MM.1S (cell line): ENCODE data around the gene CMTM3.

Source experiments
- DNase-seq: peaks from one replicate; pipeline ENCODE4 v3.0.0-alpha.2; 2015
- H2AFZ ChIP-seq: fragments of 300-600 bp; sonication (generic); 2 replicates; pipeline ENCODE4 v1.6.0; 2016; ENCODE audit warnings: antibody characterized with exemption, low read length
- H3F3A ChIP-seq: fragments of 300-600 bp; sonication (generic); 2 replicates; pipeline ENCODE4 v1.6.1; 2016; ENCODE audit warnings: mild to moderate bottlenecking, antibody characterized with exemption, low read length, moderate library complexity, mixed read lengths; ENCODE audit not compliant: insufficient read depth
- H3K27ac ChIP-seq: fragments of 300-600 bp; sonication (generic); 2 replicates; pipeline ENCODE4 v1.5.1; 2016; ENCODE audit warnings: mild to moderate bottlenecking, low read length
- H3K27me3 ChIP-seq: fragments of 300-600 bp; sonication (generic); replicated peaks from 2 replicates; pipeline ENCODE4 v1.6.0; 2016; ENCODE audit warnings: low read length; ENCODE audit not compliant: insufficient read depth
- H3K36me3 ChIP-seq: fragments of 300-600 bp; sonication (generic); replicated peaks from 2 replicates; pipeline ENCODE4 v1.6.1; 2016; ENCODE audit warnings: mild to moderate bottlenecking, low read length, mixed read lengths; ENCODE audit not compliant: insufficient read depth
- H3K4me1 ChIP-seq: fragments of 300-600 bp; sonication (generic); 2 replicates; pipeline ENCODE4 v1.6.1; 2016; ENCODE audit warnings: low read length, mixed read lengths
- H3K4me2 ChIP-seq: fragments of 300-600 bp; sonication (generic); 2 replicates; pipeline ENCODE4 v1.6.0; 2016; ENCODE audit warnings: low read depth, low read length
- H3K4me3 ChIP-seq: fragments of 300-600 bp; sonication (generic); 2 replicates; pipeline ENCODE4 v1.5.1; 2016; ENCODE audit warnings: low read length, mixed read lengths
- H3K79me2 ChIP-seq: fragments of 300-600 bp; sonication (generic); 2 replicates; pipeline ENCODE4 v1.6.1; 2016; ENCODE audit warnings: mixed run types, low read length, mixed read lengths
- H3K9ac ChIP-seq: fragments of 300-600 bp; sonication (generic); 2 replicates; pipeline ENCODE4 v1.6.1; 2016; ENCODE audit warnings: low read length, mixed read lengths
- H3K9me2 ChIP-seq: fragments of 300-600 bp; sonication (generic); replicated peaks from 2 replicates; pipeline ENCODE4 v1.6.1; 2016; ENCODE audit warnings: mild to moderate bottlenecking, low read length, mixed read lengths; ENCODE audit not compliant: insufficient read depth
- H3K9me3 ChIP-seq: fragments of 300-600 bp; sonication (generic); replicated peaks from 2 replicates; pipeline ENCODE4 v1.6.1; 2016; ENCODE audit warnings: mild to moderate bottlenecking, low read length, mixed read lengths; ENCODE audit not compliant: insufficient read depth
- H4K20me1 ChIP-seq: fragments of 300-600 bp; sonication (generic); 2 replicates; pipeline ENCODE4 v1.6.1; 2016; ENCODE audit warnings: mild to moderate bottlenecking, low read length, moderate library complexity, mixed read lengths; ENCODE audit not compliant: insufficient read depth
- EZH2 ChIP-seq: fragments of 300-600 bp; sonication (generic); optimal IDR thresholded peaks from 2 replicates; pipeline ENCODE3; 2017; ENCODE audit warnings: low read depth, mild to moderate bottlenecking, antibody characterized with exemption, low read length, mixed read lengths
- EZH2phosphoT487 ChIP-seq: fragments of 300-600 bp; sonication (generic); IDR thresholded peaks from 2 replicates; pipeline ENCODE4 v1.6.1; 2018; ENCODE audit warnings: antibody characterized with exemption, low read length
- TF ChIP-seq, protein P1 (sequence below): fragments of 300-600 bp; sonication (generic); IDR thresholded peaks from 2 replicates; pipeline ENCODE4 v1.5.1; 2016; ENCODE audit warnings: antibody characterized with exemption, low read length, mixed read lengths

Gene CMTM3

DNA sequence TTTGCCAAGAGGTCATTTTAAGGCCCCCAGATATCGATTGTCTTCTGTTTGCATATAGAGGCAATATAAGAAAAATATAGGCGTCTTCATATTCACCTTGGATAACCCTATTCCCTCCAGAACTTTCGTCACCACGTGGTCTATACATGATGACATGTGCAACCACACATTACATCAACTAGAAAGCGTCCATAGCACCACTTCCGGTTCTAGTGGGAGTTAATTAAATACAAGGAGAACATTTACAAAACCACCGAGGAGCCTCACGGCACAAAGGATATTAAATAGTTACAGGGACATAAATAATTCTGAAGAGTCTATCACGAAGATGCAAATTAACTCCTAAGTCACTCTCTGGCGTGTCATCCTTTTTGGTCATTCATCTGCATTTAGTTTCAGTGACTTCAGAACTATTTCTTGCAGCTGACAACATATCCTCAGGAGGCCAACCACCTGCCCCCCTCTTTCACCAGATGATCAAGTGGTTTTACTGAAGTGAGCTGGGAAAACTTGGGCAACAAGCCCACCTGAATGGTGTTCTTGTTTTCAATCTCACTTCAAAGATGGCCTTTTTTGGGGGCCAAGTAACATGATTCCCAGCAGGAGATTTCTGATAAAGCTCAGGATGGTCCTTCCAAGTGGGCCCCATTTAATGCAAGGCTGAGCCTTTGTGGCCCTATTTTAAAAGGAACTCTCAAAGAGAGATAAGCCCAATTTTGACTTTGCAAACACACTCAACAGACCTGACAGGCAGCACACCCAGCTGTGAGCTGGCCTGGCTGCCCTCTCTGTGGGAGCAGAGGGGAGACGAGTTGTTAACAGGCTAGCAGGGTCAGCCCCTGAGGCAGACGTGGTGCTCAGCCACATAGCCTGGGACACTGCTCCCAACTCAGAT, 15.3 kb downstream of the CMTM3 start:
- no peaks in the 10 kb centered on the region for H4K20me1 ChIP-seq
- no peaks in the 10 kb centered on the region for H3K9me3 ChIP-seq
- no peaks in the 10 kb centered on the region for H3F3A ChIP-seq
- H3K9me2 ChIP-seq: no peaks in the 10 kb centered on the region
- no peak overlapping the region for H3K4me2 ChIP-seq
- DNase-seq: no peak
- H3K9ac ChIP-seq: no peak overlapping the region
- no peaks in the 10 kb centered on the region for H3K27me3 ChIP-seq
- H2AFZ ChIP-seq: no peak overlapping the region
- H3K36me3 ChIP-seq: no peaks in the 10 kb centered on the region
- no peak overlapping the region for H3K4me3 ChIP-seq
- no peak overlapping the region for H3K27ac ChIP-seq
- H3K79me2 ChIP-seq: no peaks in the 10 kb centered on the region
- TF ChIP-seq EZH2: no peak
- no peaks in the 10 kb centered on the region for H3K4me1 ChIP-seq

DNA sequence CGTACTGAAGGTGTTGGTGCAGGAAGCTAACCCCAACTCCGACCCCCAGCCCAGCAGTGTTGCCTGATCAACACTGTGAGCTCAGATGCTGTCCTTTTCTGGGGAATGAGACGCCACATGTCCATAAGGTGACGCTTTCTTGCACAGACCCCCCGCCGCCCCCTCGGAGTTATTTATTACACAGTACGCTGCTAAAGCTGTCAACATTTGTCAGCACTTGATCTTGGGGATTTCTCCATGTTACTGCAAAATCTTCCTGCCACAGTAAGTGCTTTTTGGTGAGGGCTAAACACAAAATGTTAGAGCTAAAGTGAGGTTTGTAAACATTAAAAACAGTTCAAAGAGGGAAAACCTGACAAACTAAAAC, 15.9 kb downstream of the CMTM3 start:
- H3K27ac ChIP-seq: no peak overlapping the region
- H3K9me2 ChIP-seq: no peaks in the 10 kb centered on the region
- no peaks in the 10 kb centered on the region for H3K9me3 ChIP-seq
- H3K79me2 ChIP-seq: no peaks in the 10 kb centered on the region
- no peak for TF ChIP-seq EZH2phosphoT487
- TF ChIP-seq, protein P1, sequence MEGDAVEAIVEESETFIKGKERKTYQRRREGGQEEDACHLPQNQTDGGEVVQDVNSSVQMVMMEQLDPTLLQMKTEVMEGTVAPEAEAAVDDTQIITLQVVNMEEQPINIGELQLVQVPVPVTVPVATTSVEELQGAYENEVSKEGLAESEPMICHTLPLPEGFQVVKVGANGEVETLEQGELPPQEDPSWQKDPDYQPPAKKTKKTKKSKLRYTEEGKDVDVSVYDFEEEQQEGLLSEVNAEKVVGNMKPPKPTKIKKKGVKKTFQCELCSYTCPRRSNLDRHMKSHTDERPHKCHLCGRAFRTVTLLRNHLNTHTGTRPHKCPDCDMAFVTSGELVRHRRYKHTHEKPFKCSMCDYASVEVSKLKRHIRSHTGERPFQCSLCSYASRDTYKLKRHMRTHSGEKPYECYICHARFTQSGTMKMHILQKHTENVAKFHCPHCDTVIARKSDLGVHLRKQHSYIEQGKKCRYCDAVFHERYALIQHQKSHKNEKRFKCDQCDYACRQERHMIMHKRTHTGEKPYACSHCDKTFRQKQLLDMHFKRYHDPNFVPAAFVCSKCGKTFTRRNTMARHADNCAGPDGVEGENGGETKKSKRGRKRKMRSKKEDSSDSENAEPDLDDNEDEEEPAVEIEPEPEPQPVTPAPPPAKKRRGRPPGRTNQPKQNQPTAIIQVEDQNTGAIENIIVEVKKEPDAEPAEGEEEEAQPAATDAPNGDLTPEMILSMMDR: no peak
- TF ChIP-seq EZH2: no peak
- H3F3A ChIP-seq: no peaks in the 10 kb centered on the region
- H3K4me2 ChIP-seq: no peak overlapping the region
- H3K4me1 ChIP-seq: no peaks in the 10 kb centered on the region
- H3K9ac ChIP-seq: no peak overlapping the region
- H4K20me1 ChIP-seq: no peaks in the 10 kb centered on the region
- no peak overlapping the region for H2AFZ ChIP-seq
- no peak for DNase-seq
- no peak overlapping the region for H3K4me3 ChIP-seq
- H3K27me3 ChIP-seq: no peaks in the 10 kb centered on the region
- H3K36me3 ChIP-seq: no peaks in the 10 kb centered on the region

DNA sequence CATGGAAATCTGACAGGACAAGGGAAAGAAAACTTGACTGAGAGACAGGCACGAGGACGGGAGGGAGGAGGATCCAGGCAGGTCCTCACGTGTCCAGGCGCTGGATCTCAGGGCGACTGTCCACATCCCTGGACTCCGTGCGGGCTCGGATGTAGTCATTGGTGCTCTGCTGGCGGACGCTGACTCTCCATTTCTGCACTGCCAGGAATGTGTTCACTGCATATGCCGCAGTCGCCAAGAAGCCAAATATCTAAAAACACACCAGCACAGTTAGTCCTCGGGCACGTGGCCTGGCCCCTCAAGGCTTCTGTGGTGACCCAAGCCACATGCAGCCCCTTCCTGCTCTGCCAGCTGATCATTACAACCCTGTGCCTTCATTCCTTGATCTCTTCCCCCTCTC, 17.5 kb downstream of the CMTM3 start:
- no peaks in the 10 kb centered on the region for H4K20me1 ChIP-seq
- H3K9me3 ChIP-seq: no peaks in the 10 kb centered on the region
- no peaks in the 10 kb centered on the region for H3K79me2 ChIP-seq
- H3K9me2 ChIP-seq: no peaks in the 10 kb centered on the region
- no peak overlapping the region for H3K9ac ChIP-seq
- no peaks in the 10 kb centered on the region for H3K4me1 ChIP-seq
- H2AFZ ChIP-seq: no peak overlapping the region
- TF ChIP-seq, protein P1: no peak
- TF ChIP-seq EZH2phosphoT487 (no peak), EZH2 (no peak)
- no peak for DNase-seq
- no peak overlapping the region for H3K4me3 ChIP-seq
- H3K27ac ChIP-seq: no peak overlapping the region
- H3K27me3 ChIP-seq: no peaks in the 10 kb centered on the region
- H3K36me3 ChIP-seq: no peaks in the 10 kb centered on the region
- H3F3A ChIP-seq: no peaks in the 10 kb centered on the region
- H3K4me2 ChIP-seq: no peak overlapping the region

DNA sequence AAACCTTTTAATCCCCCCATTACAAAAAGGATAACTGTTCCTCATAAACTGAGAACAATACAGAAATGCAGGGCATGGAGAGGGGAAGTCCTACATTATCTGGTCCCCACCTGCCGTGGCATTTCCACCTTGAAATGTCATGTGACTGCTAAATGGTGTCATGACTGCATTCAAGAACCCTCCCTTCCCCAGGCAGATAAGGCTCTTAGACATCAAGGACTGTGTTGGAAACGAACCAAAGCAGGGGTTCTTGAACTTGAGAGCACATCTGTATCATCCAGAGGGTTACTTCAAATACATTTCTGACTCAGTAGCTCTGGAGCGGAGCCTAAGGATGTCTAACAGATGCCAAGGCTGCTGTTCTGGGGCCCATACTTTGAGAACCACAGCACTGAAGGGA, 18.4 kb downstream of the CMTM3 start:
- no peaks in the 10 kb centered on the region for H3K9me3 ChIP-seq
- H4K20me1 ChIP-seq: no peaks in the 10 kb centered on the region
- no peaks in the 10 kb centered on the region for H3K79me2 ChIP-seq
- H3F3A ChIP-seq: no peaks in the 10 kb centered on the region
- DNase-seq: no peak
- no peak overlapping the region for H3K27ac ChIP-seq
- TF ChIP-seq, protein P1: no peak
- TF ChIP-seq EZH2 (no peak), EZH2phosphoT487 (no peak)
- H3K9me2 ChIP-seq: no peaks in the 10 kb centered on the region
- H3K36me3 ChIP-seq: no peaks in the 10 kb centered on the region
- no peaks in the 10 kb centered on the region for H3K27me3 ChIP-seq
- H3K4me3 ChIP-seq: no peak overlapping the region
- no peak overlapping the region for H3K9ac ChIP-seq
- no peak overlapping the region for H2AFZ ChIP-seq
- no peak overlapping the region for H3K4me2 ChIP-seq
- no peaks in the 10 kb centered on the region for H3K4me1 ChIP-seq
